ENCODE measurements around the gene GLTP.
"Not testable (repeated sequence)": the region's sequence is repeated elsewhere in the genome, so short reads cannot be mapped to it uniquely, and the experiment has no call there.

GRCh38 chr12:109891731-109892130, 11.4 kb upstream of the GLTP start:
- TF ChIP-seq CTCF (IDR thresholded peaks at IDR 0.05); E2F4 (CRISPR knock-in tag; IDR thresholded peaks at IDR 0.05; ENCODE audit: borderline replicate concordance, low read depth); NR2C2 (CRISPR knock-in tag; IDR thresholded peaks at IDR 0.05); MAX (CRISPR knock-in tag; IDR thresholded peaks at IDR 0.05); ZNF317 (CRISPR knock-in tag; IDR thresholded peaks at IDR 0.05; ENCODE audit: borderline replicate concordance, low read depth): not testable (repeated sequence)

All from WTC11 (cell line).